HG02678 (cell line): ENCODE data around the gene MYBPH.

Experiments used
- ATAC-seq: cut with Tn5 transposase; IDR thresholded peaks from one replicate; pipeline ENCODE4 v1.9.1; 2021; ENCODE audit warnings: mild to moderate bottlenecking, moderate library complexity; ENCODE audit not compliant: unreplicated experiment

The MYBPH gene, protein sequence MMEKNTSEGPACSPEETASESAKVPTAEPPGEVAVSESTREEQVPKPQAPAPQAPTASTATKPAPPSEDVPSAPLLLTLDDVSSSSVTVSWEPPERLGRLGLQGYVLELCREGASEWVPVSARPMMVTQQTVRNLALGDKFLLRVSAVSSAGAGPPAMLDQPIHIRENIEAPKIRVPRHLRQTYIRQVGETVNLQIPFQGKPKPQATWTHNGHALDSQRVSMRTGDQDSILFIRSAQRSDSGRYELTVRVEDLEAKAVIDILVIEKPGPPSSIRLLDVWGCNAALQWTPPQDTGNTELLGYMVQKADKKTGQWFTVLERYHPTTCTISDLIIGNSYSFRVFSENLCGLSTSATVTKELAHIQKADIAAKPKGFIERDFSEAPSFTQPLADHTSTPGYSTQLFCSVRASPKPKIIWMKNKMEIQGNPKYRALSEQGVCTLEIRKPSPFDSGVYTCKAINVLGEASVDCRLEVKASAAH

DNA sequence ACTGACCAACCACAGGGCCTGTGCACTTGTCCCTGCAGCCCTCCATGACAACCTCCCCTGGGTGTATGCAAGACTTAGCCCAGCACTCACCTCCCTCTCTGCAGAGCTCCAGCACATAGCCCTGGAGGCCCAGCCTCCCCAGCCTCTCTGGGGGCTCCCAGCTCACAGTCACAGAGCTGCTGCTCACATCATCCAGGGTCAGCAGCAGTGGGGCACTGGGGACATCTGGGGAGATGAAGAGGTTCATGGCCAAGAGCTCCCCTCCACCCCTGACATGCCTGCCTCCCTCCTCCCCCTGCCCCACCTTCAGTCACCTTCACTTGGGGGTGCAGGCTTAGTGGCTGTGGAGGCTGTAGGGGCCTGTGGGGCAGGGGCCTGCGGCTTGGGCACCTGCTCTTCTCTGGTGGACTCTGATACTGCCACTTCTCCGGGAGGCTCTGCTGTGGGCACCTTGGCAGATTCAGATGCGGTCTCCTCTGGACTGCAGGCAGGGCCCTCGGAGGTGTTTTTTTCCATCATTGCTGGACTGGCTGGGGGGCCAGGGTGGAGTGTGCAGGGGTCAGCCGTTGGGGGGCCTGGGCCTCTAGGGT lies at the start of gene MYBPH:
MYBPH (minus strand) TSS at position 590 of the 590 bp plus-strand sequence; CDS start at position 519, 71 bp downstream.
- ATAC-seq = no peak

DNA sequence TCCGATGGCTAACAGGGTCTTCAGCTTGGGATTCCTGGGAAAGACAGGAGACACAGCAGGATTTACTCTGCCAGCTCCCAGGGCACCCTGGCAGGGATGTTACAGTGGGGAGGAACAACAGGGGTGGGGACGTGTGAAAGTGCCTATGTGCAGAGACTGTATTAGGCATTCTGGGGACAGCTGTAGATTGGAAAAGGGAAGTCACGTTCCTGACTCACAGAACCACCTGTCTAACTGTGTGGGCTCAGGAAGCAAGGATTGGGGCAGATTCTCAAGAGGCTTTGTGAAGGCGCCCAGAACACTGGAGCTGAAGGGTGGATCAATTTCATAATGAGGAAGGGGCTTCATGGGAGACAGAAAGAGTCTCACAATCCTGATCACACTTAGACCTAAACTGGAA lies 49.4 kb upstream of the MYBPH start:
- ATAC-seq = no peak

DNA sequence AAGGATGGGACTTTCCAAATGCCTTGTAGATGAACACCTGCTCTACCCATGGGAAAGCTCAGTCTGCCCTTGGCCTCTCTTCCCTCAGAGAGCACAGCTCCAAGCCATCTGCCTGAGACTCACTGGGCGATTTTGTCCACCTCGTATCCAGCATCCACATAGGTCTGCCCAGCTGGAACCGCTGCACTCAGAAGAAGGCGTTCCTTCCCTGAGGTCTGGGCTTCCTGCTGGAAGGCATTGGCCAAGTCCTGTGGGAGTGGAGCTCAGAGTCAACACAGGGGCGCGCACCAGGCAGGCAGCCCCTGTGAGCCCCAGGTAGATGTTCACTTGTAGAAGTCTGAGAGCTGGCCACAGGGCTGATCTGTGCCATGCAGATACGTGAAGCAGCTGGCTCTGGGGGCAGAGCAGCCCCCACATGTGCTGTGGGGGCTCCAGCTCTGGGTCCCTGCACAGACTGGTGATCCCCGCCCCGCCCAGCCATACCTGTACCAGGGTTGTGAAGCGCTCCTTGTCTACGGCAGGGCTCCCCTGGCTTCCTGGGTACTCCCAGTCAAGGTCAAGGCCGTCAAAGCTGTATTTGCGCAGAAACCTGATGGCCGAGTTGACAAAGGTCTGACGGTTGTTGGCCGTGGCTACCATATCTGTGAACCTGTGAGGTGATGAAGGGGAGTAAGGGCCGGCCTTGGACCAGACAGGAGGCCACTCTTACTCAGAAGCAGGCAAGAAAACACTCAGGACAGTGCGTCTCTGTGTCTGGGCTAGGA lies 47.6 kb upstream of the MYBPH start:
- ATAC-seq = no peak

DNA sequence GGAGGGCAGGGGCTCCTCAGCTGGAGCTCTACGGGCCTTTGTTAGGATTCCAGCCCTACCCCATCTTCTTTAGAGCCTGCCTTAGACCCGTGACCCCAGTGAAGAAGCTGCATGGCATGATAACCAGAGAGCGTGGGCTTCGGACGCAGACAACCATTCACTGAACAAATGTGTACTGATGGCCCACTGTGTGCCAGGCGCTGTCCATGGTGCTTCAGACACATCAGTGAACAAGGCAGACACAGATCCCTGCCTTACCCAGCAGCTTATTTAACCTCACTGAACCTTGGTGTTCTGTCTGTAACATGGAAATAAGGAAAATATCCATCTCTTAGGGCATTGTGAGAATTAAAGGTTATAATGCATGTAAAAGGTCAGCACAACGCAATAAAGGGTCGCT lies 44.3 kb upstream of the MYBPH start:
- no peak for ATAC-seq

DNA sequence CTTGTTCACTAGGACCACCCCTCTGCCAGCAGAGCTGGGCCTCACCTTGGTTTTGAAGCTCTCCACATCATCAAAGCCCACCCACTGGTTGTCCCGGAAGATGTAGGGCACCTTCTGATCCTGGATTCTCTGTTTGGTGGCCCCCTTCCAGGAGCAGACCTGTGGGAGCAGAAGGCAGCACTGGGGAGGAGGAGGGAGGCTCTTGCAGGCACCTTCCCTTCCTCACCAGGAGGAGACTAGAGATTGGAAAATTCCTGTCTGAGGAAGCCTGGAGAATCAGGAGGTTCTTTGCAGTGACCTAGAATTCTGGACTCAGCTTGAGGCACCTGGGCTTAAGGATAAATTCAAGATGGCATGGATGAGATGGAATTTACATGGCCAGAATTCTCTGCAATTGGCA lies 43.5 kb upstream of the MYBPH start:
- ATAC-seq = no peak

DNA sequence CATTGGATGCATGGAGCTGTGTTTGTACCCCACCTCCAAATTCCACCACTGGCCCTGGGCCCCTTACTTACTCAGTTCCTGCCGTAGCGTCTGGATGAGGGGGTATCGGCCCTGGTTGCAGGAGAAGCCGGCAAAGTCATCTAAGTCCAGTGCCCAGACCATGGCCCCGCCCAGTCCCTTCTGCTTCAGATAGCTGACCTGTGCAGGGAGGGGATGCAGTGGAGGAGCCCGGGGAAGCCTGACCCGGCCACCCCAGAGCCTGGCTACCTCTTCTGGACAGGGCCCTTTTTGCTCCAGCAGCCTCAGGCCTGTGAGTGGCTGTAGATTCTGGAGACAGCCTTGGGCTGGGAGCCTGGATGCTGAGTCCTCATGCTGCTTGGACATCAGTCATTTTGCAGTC lies 42.0 kb upstream of the MYBPH start:
- ATAC-seq = no peak

DNA sequence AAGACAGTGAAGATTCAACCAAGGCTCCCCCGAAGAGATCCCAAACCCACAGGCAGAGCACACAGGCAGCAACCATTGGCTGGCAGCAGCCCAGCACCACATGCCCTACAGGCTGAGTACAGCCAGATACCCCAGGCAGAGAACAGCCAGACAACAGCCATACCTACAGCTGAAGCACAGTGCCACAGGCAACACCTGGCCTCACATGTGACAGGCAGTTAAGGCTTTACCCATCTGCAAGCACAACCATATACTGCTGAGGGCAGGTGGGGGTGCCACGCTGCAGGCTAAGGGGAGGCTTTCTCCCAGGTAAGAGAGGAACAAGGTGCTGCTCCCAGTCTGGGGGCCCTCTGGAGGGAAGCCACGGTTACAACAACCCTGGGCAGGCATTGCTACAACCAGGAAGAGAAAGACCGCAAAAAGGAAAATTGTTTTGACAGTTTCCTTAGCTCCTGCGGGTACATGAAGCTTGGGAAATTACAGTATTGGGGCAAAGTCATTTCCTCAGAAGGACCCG lies 41.6 kb upstream of the MYBPH start:
- no peak for ATAC-seq

DNA sequence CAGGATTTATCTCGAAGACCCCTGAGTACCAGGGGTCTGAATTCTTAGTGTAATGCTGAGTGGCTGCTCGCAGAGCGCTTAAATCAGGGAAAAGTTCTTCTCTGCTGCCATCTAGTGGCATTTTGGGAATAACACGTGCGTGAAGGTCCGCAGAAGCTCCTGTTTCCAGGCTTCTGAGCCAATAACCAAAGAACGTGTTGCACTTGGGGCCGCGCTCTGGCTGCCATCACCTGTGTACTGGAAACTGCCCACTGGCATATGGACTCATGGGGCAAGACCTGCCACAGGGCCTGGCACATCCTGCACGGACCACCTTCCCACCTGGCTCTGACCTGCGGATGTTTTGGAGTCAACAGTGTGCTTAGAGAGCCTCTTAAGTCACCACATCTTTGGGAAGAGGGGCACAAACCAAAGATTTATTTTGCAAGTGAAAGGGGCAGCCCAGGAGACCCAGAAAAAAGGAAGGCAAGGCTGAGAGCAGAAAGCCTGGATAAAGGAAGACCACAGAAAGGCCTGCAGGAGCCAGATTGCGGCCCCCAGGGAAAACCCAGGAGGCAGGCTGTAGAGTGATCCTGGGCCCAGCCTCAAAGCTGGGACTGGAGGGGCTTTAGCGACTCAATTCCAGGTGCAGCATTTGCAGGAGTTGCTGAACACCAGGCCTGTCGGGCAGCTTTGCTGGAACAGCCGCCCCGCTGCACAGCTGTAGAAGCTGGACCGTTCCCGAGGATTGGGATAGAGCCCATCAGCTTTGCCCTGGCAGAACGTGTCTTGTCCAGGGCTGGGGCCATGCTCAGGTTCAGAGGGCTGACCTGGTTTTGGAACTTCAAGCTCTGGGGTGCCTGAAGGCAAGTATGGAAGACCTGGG lies 40.9 kb upstream of the MYBPH start:
- no peak for ATAC-seq

DNA sequence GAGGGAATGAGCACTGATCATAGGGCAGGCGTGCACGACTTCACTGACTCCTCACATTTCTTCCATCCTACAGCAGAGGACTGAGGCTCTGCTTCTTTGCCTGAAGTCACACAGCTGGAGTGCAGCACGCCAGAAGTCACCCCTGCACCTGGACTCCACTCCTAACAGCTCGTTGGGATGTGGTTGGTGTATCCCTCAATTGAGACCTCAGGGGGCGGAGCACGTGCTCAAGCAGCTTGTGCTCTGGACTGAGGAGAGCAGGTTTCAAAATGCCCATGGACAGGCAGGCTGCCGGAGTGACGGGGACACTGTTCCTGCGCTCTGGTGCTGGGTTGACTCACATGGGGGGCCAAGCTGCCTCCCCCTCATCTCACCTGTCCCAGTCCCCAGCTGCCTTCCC lies 39.9 kb upstream of the MYBPH start:
- ATAC-seq = no peak

DNA sequence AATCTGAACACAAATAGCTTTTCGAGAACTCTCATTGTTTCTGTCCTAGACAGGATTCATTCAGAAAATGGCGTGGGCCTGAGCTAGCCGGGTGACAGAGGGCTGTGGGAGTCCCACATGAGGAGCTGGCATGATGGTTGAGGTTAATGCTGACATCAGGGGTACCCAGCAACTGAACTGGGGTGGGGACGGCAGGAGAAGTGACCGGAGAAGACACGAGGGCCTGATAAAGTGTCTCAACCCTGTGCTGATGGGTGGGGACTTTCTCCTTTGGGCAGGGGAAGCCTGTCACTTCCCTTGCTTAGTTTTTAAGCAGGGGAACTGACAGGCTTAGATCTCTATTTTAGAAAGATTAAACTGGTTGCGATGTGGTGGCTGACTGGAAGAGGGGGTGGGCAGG lies 39.2 kb upstream of the MYBPH start:
- no peak for ATAC-seq

DNA sequence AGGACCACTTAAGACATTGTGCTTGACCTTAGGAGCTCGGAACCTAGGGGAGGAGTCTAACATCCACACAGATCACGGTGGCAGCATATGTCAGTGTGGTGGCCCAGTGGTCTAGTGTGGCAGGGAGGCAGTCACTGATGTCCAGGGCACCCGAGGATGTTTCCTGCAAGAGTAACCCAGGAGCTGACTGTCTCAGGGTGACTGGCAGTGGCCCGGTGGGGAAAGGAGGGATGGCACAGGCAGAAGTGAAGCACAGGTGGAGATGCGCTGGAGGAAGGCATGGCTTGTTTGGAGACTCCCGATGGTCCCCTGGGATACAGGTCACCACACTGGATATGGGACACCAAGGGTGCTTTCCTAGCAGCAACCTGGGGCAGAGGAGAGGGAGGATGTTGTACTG lies 37.5 kb upstream of the MYBPH start:
- ATAC-seq = no peak

DNA sequence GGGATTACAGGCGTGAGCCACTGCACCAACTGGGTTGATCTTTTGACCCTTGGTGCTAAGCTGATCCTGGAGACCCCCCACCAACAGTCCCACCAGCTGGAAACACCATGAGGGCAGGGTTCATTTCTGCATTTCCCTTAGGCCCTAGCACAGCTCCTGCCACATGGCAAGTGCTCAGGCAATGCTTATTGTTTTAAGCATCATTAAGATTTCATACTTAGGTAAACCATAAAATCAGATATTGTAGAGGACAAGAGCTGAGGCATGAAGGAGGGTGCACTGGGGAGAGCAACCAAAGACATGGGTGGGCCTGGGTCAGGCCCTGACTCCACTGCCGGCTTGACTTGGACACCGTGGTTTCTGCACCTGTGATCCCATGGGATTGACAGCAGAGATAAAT lies 36.2 kb upstream of the MYBPH start:
- ATAC-seq = no peak

DNA sequence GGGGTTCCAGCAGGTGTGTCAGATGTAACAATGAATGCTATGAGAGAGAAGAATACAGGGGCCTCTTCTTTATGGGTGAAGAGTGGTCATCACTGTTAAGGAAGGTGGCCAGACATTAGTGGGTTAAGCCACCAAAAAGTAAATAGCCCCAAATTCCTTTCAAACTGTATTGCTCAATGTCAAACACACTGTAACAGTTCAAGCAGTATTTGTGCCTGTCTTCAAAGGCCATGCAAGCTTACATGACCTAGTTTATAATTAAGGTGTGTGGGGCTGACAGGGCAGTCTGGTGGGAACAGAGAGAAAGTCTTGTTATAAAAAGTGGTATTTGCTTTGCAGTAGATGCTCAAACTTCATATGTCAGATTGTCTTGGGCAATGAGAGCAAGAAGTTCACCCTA lies 35.4 kb upstream of the MYBPH start:
- ATAC-seq = no peak

DNA sequence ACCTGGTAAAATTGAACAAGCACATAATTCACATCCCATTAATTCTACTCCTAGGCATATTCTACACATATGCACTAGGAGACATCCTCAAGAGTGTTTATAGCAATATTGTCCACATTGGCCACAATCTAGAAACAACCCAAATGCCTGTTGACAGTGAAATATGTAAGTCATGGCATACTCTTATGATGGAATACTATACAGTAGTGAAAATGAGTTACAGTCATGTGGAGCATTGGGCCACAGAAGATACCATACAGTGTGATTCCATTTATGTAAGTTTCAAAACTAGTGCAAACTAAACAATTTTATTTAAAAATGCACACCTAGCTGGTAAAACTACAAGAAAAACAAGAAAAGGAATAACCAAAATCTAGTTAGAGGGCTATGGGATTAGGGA lies 34.7 kb upstream of the MYBPH start:
- ATAC-seq = no peak

DNA sequence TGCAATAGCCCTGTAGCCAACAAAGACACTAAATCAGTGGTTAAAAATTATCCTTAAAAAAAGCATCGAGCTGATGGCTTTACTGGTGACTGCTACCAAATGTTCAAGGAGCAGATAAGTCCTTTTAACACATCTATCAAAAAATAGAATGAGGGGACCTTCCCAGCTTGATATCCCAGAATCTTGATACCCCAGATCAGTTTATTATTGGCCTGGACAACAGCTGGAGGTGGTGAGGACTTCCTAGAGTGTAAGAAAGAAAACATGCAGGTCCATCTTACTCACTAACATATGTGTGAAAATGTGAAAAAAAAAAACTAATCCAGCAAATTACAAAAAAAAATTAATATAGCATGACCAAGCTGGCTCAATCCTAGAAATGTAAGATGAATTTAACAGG lies 32.6 kb upstream of the MYBPH start:
- ATAC-seq = no peak

DNA sequence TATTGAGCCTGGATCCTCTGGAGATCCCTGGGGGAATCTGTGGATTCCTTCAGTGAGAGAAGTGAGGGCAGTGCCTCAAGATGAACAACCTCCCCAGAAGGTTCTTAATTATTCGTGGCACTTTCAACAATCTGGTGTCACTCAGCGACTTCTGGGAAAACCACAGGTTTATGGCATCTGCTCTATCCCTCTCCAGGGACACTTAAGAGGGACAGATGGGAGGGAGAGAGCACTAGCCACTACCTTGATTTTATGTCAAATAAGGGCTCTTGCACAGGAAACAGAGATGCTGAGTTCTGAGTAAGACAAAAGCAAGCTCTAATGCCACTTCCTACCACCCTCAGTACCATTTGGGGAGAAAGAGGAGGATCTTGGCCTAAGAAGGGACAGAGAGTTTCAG lies 32.1 kb upstream of the MYBPH start:
- no peak for ATAC-seq

DNA sequence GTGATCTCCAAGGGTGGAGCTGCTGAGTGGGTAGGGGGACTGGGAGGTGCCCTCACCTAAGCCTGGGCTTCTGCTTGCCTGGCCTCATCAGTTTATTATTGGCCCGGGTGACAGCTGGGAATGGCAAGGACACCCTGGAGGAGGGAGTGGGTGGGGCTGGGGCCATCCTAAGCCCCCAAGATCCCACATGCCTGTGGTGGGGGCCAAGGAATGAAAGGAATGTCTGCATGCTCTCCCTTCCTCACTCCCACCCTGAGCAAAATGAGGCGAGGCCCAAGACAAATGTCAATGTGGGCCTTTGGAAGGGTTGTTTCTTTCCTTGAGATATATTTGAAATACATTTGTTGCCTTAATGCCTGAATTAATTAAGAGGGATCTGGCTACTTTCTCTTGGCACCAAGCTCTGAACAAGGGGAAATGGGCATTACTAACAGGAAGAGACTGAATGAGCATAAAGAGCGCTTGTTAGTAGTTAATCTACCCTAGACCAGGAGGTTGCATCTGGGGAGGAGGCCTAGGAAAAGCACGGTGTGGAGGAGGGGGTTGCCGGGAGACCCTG lies 30.6 kb upstream of the MYBPH start:
- ATAC-seq = no peak

DNA sequence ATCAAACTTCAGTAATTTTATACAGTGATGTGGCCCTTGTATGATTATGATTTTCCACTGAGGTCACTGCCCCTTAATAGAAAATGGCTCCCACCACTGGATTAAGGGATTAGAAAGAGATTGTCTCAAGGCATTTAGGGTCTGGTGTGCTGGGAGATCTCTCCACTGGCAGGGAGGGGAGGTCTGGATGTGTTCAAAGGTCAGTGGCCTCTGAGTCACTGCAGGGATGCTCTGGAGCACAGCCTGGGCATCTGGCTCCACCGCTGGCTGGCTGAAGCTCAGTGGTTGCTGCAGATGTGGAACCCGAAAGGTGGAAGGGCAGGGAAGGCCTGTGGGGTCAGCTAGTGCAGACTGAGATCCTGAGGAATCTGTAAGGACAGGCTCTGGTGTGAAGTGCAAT lies 29.1 kb upstream of the MYBPH start:
- ATAC-seq = no peak

DNA sequence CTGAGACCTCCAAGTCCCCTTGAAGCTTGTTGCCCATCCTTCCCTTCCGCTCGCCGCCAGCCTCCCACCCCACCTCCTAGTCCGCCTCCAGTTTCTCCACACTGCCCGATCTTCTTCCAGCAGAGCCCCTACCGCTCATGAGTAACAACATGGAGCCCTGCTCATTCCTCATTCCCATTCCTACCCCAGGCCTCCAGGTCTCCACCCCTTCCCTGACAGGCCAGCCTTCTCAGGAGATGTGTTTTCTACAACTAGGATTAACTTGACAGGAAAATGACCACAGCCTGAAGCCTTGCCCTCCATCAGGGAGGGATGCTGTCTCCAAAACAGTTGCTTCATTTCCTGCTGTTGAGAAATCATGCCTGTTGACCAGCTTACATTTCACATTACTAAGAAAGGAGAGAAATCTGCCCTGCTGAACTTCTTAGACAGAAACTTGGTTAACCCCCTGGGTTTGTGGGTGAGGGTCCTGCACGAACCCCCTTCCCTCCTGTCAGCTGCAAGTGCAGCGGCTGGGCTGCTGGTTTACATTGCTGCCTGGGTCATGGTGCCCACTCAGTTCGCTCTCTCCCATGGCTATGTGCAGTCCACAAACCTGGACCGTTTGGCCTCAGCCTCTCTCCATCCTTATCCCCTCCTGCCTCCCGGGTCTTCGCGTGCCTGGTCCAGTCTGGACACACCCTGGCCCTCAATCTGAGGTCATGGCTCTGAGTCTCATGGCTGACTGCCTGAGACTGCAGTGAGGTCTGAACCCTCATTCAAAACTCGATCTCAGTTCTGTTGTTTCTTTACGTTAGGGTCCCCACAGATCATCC lies 27.0 kb upstream of the MYBPH start:
- no peak for ATAC-seq
